ENCODE data around the gene BRICD5. TPM values are rescaled to one million over a fixed set of nuclear protein-coding genes. Genes with fewer than 3 reads are reported as not detected.

Gene BRICD5
- total and polyA plus RNA-seq, 2 of the 13 experiments (the other 11 are each of a cell fraction or from before 2014, with no cell fraction given) = 1.6 to 5.8 TPM

DNA sequence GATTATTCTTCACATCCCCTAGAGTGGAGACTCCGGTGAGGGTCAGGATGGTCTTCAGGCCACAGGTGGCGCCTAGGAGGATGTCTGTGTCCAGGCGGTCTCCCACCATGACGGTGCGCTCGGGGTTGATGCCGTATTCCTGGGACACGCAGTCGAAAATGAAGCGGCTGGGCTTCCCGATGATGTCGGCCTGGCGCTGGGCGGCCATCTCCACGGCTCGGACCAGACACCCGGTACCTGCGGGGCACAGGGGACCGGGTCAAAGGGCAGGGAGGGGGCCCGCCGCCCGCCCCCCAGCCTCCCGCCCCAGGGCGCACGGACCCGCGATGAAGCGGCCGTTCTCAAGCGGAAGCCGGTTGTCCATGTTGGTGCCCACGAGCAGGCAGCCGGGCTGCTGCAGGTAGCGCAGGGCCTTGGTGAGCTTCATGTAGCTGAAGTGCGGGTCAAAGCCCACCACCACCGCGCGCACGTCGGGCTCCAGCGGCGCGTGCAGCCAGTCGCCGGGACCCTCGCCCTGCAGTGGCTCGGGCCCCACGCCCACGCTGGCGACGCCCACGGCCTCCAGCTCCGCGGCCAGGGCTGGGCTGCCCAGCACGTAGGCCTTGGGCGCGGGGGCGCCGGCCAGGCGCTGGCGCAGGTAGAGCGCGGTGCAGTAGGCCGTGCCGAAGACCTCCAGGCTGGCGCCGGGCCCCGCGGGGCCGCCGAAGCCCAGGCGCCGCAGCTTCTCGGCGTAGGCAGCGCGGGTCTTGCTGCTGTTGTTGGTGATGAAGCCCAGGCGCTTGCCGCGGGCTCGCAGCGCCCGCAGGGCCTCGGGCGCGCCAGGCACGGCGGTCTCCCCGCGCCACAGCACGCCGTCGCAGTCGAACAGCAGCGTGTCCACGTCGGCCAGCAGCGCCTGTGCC is 3.4 kb upstream of the BRICD5 start (continued):
- TF ChIP-seq, protein P1, sequence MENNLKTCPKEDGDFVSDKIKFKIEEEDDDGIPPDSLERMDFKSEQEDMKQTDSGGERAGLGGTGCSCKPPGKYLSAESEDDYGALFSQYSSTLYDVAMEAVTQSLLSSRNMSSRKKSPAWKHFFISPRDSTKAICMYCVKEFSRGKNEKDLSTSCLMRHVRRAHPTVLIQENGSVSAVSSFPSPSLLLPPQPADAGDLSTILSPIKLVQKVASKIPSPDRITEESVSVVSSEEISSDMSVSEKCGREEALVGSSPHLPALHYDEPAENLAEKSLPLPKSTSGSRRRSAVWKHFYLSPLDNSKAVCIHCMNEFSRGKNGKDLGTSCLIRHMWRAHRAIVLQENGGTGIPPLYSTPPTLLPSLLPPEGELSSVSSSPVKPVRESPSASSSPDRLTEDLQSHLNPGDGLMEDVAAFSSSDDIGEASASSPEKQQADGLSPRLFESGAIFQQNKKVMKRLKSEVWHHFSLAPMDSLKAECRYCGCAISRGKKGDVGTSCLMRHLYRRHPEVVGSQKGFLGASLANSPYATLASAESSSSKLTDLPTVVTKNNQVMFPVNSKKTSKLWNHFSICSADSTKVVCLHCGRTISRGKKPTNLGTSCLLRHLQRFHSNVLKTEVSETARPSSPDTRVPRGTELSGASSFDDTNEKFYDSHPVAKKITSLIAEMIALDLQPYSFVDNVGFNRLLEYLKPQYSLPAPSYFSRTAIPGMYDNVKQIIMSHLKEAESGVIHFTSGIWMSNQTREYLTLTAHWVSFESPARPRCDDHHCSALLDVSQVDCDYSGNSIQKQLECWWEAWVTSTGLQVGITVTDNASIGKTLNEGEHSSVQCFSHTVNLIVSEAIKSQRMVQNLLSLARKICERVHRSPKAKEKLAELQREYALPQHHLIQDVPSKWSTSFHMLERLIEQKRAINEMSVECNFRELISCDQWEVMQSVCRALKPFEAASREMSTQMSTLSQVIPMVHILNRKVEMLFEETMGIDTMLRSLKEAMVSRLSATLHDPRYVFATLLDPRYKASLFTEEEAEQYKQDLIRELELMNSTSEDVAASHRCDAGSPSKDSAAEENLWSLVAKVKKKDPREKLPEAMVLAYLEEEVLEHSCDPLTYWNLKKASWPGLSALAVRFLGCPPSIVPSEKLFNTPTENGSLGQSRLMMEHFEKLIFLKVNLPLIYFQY (CRISPR knock-in tag; IDR thresholded peaks at IDR 0.05; ENCODE audit: borderline replicate concordance) = no peak
- TF ChIP-seq ZNF766 (CRISPR knock-in tag; IDR thresholded peaks at IDR 0.05; ENCODE audit: borderline replicate concordance) (no peak), MIER2 (CRISPR knock-in tag; IDR thresholded peaks at IDR 0.05) (no peak), ZNF777 (CRISPR knock-in tag; IDR thresholded peaks at IDR 0.05) (peak; percentile 29; the same call in 1 of the 2 replicates), IKZF4 (CRISPR knock-in tag; IDR thresholded peaks at IDR 0.05; ENCODE audit: borderline replicate concordance, low read depth, not compliant biosample characterization) (peak; percentile 56), CHD4 (IDR thresholded peaks at IDR 0.05; ENCODE audit: borderline replicate concordance, low read length) (no peak), HOXA3 (CRISPR knock-in tag; IDR thresholded peaks at IDR 0.05) (no peak), RBFOX2 (IDR thresholded peaks at IDR 0.05; ENCODE audit: low read depth, low read length) (peak; percentile 37; the same call in 1 of the 2 replicates), RNF2 (conservative IDR thresholded peaks at IDR 0.05; ENCODE audit: low read depth) (no peak), ZNF562 (CRISPR knock-in tag; IDR thresholded peaks at IDR 0.05; ENCODE audit: borderline replicate concordance) (no peak), KLF13 (CRISPR knock-in tag; IDR thresholded peaks at IDR 0.05) (no peak), FOXA3 (CRISPR knock-in tag; IDR thresholded peaks at IDR 0.05) (no peak), SAP130 (CRISPR knock-in tag; IDR thresholded peaks at IDR 0.05; ENCODE audit: low read depth) (peak; percentile 6), NR2F2 (IDR thresholded peaks at IDR 0.05; ENCODE audit: borderline replicate concordance, low read depth) (no peak), YEATS4 (CRISPR knock-in tag; IDR thresholded peaks at IDR 0.05; ENCODE audit: borderline replicate concordance) (no peak), ATF7-NPFF (CRISPR knock-in tag; IDR thresholded peaks at IDR 0.05; ENCODE audit: low read depth) (no peak), TCF12 (IDR thresholded peaks at IDR 0.05) (no peak), TCF12 (CRISPR knock-in tag; IDR thresholded peaks at IDR 0.05) (no peak), KDM2A (CRISPR knock-in tag; IDR thresholded peaks at IDR 0.05; ENCODE audit: borderline replicate concordance, low read depth) (peak; percentile 35; the same call in 1 of the 2 replicates), BHLHE40 (IDR thresholded peaks at IDR 0.05; ENCODE audit: low read length) (no peak), ZNF446 (CRISPR knock-in tag; IDR thresholded peaks at IDR 0.05) (no peak), ZFY (CRISPR knock-in tag; IDR thresholded peaks at IDR 0.05) (peak; percentile 63)
- TF ChIP-seq, protein P2, sequence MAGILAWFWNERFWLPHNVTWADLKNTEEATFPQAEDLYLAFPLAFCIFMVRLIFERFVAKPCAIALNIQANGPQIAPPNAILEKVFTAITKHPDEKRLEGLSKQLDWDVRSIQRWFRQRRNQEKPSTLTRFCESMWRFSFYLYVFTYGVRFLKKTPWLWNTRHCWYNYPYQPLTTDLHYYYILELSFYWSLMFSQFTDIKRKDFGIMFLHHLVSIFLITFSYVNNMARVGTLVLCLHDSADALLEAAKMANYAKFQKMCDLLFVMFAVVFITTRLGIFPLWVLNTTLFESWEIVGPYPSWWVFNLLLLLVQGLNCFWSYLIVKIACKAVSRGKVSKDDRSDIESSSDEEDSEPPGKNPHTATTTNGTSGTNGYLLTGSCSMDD (CRISPR knock-in tag; IDR thresholded peaks at IDR 0.05) = no peak
- TF ChIP-seq, protein P3, sequence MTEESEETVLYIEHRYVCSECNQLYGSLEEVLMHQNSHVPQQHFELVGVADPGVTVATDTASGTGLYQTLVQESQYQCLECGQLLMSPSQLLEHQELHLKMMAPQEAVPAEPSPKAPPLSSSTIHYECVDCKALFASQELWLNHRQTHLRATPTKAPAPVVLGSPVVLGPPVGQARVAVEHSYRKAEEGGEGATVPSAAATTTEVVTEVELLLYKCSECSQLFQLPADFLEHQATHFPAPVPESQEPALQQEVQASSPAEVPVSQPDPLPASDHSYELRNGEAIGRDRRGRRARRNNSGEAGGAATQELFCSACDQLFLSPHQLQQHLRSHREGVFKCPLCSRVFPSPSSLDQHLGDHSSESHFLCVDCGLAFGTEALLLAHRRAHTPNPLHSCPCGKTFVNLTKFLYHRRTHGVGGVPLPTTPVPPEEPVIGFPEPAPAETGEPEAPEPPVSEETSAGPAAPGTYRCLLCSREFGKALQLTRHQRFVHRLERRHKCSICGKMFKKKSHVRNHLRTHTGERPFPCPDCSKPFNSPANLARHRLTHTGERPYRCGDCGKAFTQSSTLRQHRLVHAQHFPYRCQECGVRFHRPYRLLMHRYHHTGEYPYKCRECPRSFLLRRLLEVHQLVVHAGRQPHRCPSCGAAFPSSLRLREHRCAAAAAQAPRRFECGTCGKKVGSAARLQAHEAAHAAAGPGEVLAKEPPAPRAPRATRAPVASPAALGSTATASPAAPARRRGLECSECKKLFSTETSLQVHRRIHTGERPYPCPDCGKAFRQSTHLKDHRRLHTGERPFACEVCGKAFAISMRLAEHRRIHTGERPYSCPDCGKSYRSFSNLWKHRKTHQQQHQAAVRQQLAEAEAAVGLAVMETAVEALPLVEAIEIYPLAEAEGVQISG (CRISPR knock-in tag; IDR thresholded peaks at IDR 0.05) = no peak
